HEK293T (cell line): ENCODE results near the gene EML6.

Experiments
- CTCF ChIA-PET: fragments of 350-600 bp; formaldehyde crosslinking; extraction: SDS; loops from one replicate; lab custom pipeline; 2021; ENCODE audit warnings: antibody characterized with exemption, inconsistent platforms; lab: Yijun Ruan, JAX
- POLR2A ChIA-PET: fragments of 350-600 bp; formaldehyde crosslinking; extraction: SDS; loops from one replicate; lab custom pipeline; 2020; ENCODE audit warnings: antibody characterized with exemption, inconsistent platforms; lab: Yijun Ruan, JAX
- DNase-seq: peaks from one replicate; pipeline ENCODE4 v3.0.0; 2012; ENCODE audit warnings: mixed read lengths; ENCODE audit errors: extremely low spot score
- ARNT ChIP-seq: fragments of 450-650 bp; IDR thresholded peaks from 2 replicates; pipeline ENCODE4 v1.6.1; 2017; ENCODE audit warnings: mild to moderate bottlenecking
- BHLHE40 ChIP-seq: fragments of 450-650 bp; IDR thresholded peaks from 2 replicates; pipeline ENCODE4 v1.6.1; 2016; ENCODE audit warnings: mild to moderate bottlenecking, moderate library complexity, borderline replicate concordance
- CTBP1 ChIP-seq: fragments of 450-650 bp; IDR thresholded peaks from 2 replicates; pipeline ENCODE4 v1.6.1; 2016; ENCODE audit warnings: borderline replicate concordance
- ELF4 ChIP-seq: fragments of 450-650 bp; IDR thresholded peaks from 2 replicates; pipeline ENCODE4 v1.6.1; 2017; ENCODE audit warnings: antibody characterized with exemption
- FOXA1 ChIP-seq: fragments of 450-650 bp; IDR thresholded peaks from 2 replicates; pipeline ENCODE4 v1.6.1; 2016; ENCODE audit warnings: mild to moderate bottlenecking
- FOXK2 ChIP-seq: fragments of 450-650 bp; IDR thresholded peaks from 2 replicates; pipeline ENCODE4 v1.6.1; 2016; ENCODE audit warnings: mild to moderate bottlenecking
- FOXM1 ChIP-seq: fragments of 450-650 bp; IDR thresholded peaks from 2 replicates; pipeline ENCODE4 v1.6.1; 2017; ENCODE audit warnings: mild to moderate bottlenecking, borderline replicate concordance
- HDGF ChIP-seq: fragments of 450-650 bp; IDR thresholded peaks from 2 replicates; pipeline ENCODE4 v1.6.1; 2017; ENCODE audit warnings: antibody characterized with exemption, borderline replicate concordance
- L3MBTL2 ChIP-seq: fragments of 450-650 bp; conservative IDR thresholded peaks from 2 replicates; pipeline ENCODE4 v1.6.1; 2016; ENCODE audit warnings: mild to moderate bottlenecking
- LEF1 ChIP-seq: fragments of 450-650 bp; IDR thresholded peaks from 2 replicates; pipeline ENCODE4 v1.6.1; 2017; ENCODE audit warnings: mild to moderate bottlenecking, borderline replicate concordance
- NFRKB ChIP-seq: fragments of 450-650 bp; IDR thresholded peaks from 2 replicates; pipeline ENCODE4 v1.6.1; 2016; ENCODE audit warnings: mild to moderate bottlenecking, moderate library complexity
- PKNOX1 ChIP-seq: fragments of 450-650 bp; IDR thresholded peaks from 2 replicates; pipeline ENCODE4 v1.6.1; 2016
- SP1 ChIP-seq: fragments of 450-650 bp; IDR thresholded peaks from 2 replicates; pipeline ENCODE4 v1.6.1; 2017
- SUZ12 ChIP-seq: fragments of 450-650 bp; IDR thresholded peaks from 2 replicates; pipeline ENCODE4 v1.6.1; 2016; ENCODE audit warnings: mild to moderate bottlenecking
- TARDBP ChIP-seq: fragments of 450-650 bp; IDR thresholded peaks from 2 replicates; pipeline ENCODE4 v1.6.1; 2016
- ZNF384 ChIP-seq: fragments of 450-650 bp; IDR thresholded peaks from 2 replicates; pipeline ENCODE4 v1.6.1; 2016

EML6 gene

GRCh38 chr2:54704238-54704637 lies 19.2 kb upstream of the EML6 start:
- ChIA-PET CTCF (interaction anchor here (0.5 to 2.7 kb wide), 15 partner anchors 8 to 599 kb away, joined by 3 to 32 read pairs (median 4); no protein-coding TSS in a partner anchor), POLR2A (interaction anchor here (1.1 kb wide), 1 partner anchor 18 kb away, joined by 3 read pairs; no protein-coding TSS in a partner anchor)
- no peak for DNase-seq
- no peak for TF ChIP-seq FOXA1
- TF ChIP-seq CTBP1, result no peak
- no peak for TF ChIP-seq ARNT
- TF ChIP-seq TARDBP, result no peak
- TF ChIP-seq FOXM1, result no peak
- TF ChIP-seq L3MBTL2, result no peak
- TF ChIP-seq SUZ12, result no peak
- TF ChIP-seq PKNOX1, result no peak
- TF ChIP-seq BHLHE40, result no peak
- TF ChIP-seq HDGF, result no peak
- TF ChIP-seq LEF1, result no peak
- no peak for TF ChIP-seq ELF4
- no peak for TF ChIP-seq NFRKB

GRCh38 chr2:54704688-54705605 lies 18.5 kb upstream of the EML6 start:
- TF ChIP-seq TARDBP, result no peak
- TF ChIP-seq SUZ12, result no peak
- TF ChIP-seq BHLHE40, result no peak
- no peak for TF ChIP-seq L3MBTL2
- TF ChIP-seq FOXA1, result no peak
- TF ChIP-seq SP1, result no peak
- TF ChIP-seq FOXM1, result no peak
- TF ChIP-seq ARNT, result no peak
- TF ChIP-seq PKNOX1, result no peak
- TF ChIP-seq CTBP1, result no peak
- no peak for TF ChIP-seq ELF4
- no peak for TF ChIP-seq NFRKB
- no peak for TF ChIP-seq ZNF384
- TF ChIP-seq LEF1, result no peak
- DNase-seq, result peak; percentile 34
- CTCF ChIA-PET, result interaction anchor here (0.6 to 2.7 kb wide), 16 partner anchors 15 to 909 kb away, joined by 3 to 32 read pairs (median 4); no protein-coding TSS in a partner anchor
- POLR2A ChIA-PET, result interaction anchor here (1.1 kb wide), 1 partner anchor 18 kb away, joined by 3 read pairs; no protein-coding TSS in a partner anchor

- ChIA-PET POLR2A (no interaction called here), CTCF (no interaction called here)
- DNase-seq, result no peak
- no peak for TF ChIP-seq FOXA1
- TF ChIP-seq ELF4, result no peak
- TF ChIP-seq LEF1, result no peak
- no peak for TF ChIP-seq L3MBTL2
- no peak for TF ChIP-seq PKNOX1
- TF ChIP-seq FOXK2, result no peak
- no peak for TF ChIP-seq HDGF
- TF ChIP-seq SP1, result no peak
- TF ChIP-seq CTBP1, result no peak
- no peak for TF ChIP-seq SUZ12
- TF ChIP-seq NFRKB, result no peak
Measured at GRCh38 chr2:54706622-54707021, 16.8 kb upstream of the EML6 start.

- ChIA-PET CTCF (interaction anchor here (1.0 kb wide), 1 partner anchor 602 kb away, joined by 5 read pairs; no protein-coding TSS in a partner anchor), POLR2A (no interaction called here)
- TF ChIP-seq FOXA1 (no peak), SUZ12 (no peak), PKNOX1 (no peak), FOXK2 (no peak), FOXM1 (no peak), L3MBTL2 (no peak), ZNF384 (no peak), SP1 (no peak), CTBP1 (no peak), ARNT (no peak), LEF1 (no peak), HDGF (no peak), NFRKB (no peak), ELF4 (no peak), TARDBP (no peak), BHLHE40 (no peak)
- no peak for DNase-seq
Measured at GRCh38 chr2:54708584-54709335, 14.7 kb upstream of the EML6 start.
